SU-DHL-6 (cell line): ENCODE results near the gene HMCN2.

Source experiments
- H2AFZ ChIP-seq: fragments of 200-600 bp; sonication (generic); 2 replicates; pipeline ENCODE4 v1.6.1; 2014; ENCODE audit warnings: low read depth, mild to moderate bottlenecking, moderate library complexity, mixed read lengths, antibody characterized with exemption, low read length; ENCODE audit not compliant: severe bottlenecking
- H3F3A ChIP-seq: fragments of 200-600 bp; shearing (Covaris generic); 2 replicates; pipeline ENCODE4 v1.6.0; 2016; ENCODE audit warnings: antibody characterized with exemption, mild to moderate bottlenecking; ENCODE audit not compliant: insufficient read depth
- H3K27ac ChIP-seq: fragments of 200-600 bp; sonication (generic); 2 replicates; pipeline ENCODE4 v1.5.1; 2016; ENCODE audit warnings: low read depth, mild to moderate bottlenecking, low read length, moderate library complexity, mixed read lengths
- H3K27me3 ChIP-seq: fragments of 200-600 bp; sonication (generic), shearing (Covaris generic); 2 replicates; pipeline ENCODE4 v1.6.0; 2014; ENCODE audit warnings: mild to moderate bottlenecking, low read length
- H3K36me3 ChIP-seq: fragments of 200-600 bp; sonication (generic); 2 replicates; pipeline ENCODE4 v1.6.1; 2014; ENCODE audit warnings: mild to moderate bottlenecking, low read length, mixed read lengths
- H3K4me2 ChIP-seq: fragments of 300-600, 200-600 bp; shearing (Covaris generic), sonication (generic); 2 replicates; pipeline ENCODE4 v1.6.0; 2014; ENCODE audit warnings: low read length, low read depth, mild to moderate bottlenecking; ENCODE audit not compliant: poor library complexity, severe bottlenecking
- H3K4me3 ChIP-seq: fragments of 200-600 bp; sonication (generic); 2 replicates; pipeline ENCODE4 v1.5.1; 2014; ENCODE audit warnings: antibody characterized with exemption, low read length, mild to moderate bottlenecking, mixed read lengths; ENCODE audit not compliant: insufficient read depth, poor library complexity, severe bottlenecking
- H3K79me2 ChIP-seq: fragments of 200-600 bp; sonication (generic); 2 replicates; pipeline ENCODE4 v1.6.1; 2014; ENCODE audit warnings: mild to moderate bottlenecking, low read length, moderate library complexity; ENCODE audit not compliant: insufficient read depth
- H3K9ac ChIP-seq: fragments of 200-600 bp; sonication (generic); 2 replicates; pipeline ENCODE4 v1.7.0; 2014; ENCODE audit warnings: mild to moderate bottlenecking, low read length
- H3K9me2 ChIP-seq: fragments of 200-600 bp; sonication (generic); replicated peaks from 2 replicates; pipeline ENCODE4 v1.6.1; 2014; ENCODE audit warnings: low read length; ENCODE audit not compliant: insufficient read depth
- H3K9me3 ChIP-seq: fragments of 200-600 bp; sonication (generic); 2 replicates; pipeline ENCODE4 v1.6.1; 2014; ENCODE audit warnings: low read length, mixed read lengths; ENCODE audit not compliant: insufficient read depth
- H4K20me1 ChIP-seq: fragments of 200-600 bp; sonication (generic); 2 replicates; pipeline ENCODE4 v1.6.1; 2014; ENCODE audit warnings: low read depth, mild to moderate bottlenecking, antibody characterized with exemption, low read length, moderate library complexity, mixed read lengths
- EZH2phosphoT487 ChIP-seq: fragments of 200-600 bp; sonication (generic), shearing (Covaris generic); conservative IDR thresholded peaks from 2 replicates; pipeline ENCODE4 v1.6.1; 2018; ENCODE audit warnings: mild to moderate bottlenecking, antibody characterized with exemption, low read length, moderate library complexity, mixed read lengths
- TF ChIP-seq, protein P1 (sequence below): fragments of 200-600 bp; sonication (generic); IDR thresholded peaks from one replicate; pipeline ENCODE4 v1.5.1; 2017; ENCODE audit warnings: antibody characterized with exemption, mild to moderate bottlenecking, low read length, moderate library complexity; ENCODE audit not compliant: insufficient read depth, poor library complexity, severe bottlenecking

HMCN2 gene

GRCh38 chr9:130405657-130406257 is 140.2 kb downstream of the HMCN2 start:
- H2AFZ ChIP-seq: no peak overlapping the region
- no peak overlapping the region for H3K27ac ChIP-seq
- no peaks in the 10 kb centered on the region for H3K27me3 ChIP-seq
- no peaks in the 10 kb centered on the region for H3K79me2 ChIP-seq
- no peaks in the 10 kb centered on the region for H3F3A ChIP-seq
- H3K9me2 ChIP-seq: no peaks in the 10 kb centered on the region
- no peaks in the 10 kb centered on the region for H3K9me3 ChIP-seq
- TF ChIP-seq EZH2phosphoT487: no peak
- TF ChIP-seq, protein P1, sequence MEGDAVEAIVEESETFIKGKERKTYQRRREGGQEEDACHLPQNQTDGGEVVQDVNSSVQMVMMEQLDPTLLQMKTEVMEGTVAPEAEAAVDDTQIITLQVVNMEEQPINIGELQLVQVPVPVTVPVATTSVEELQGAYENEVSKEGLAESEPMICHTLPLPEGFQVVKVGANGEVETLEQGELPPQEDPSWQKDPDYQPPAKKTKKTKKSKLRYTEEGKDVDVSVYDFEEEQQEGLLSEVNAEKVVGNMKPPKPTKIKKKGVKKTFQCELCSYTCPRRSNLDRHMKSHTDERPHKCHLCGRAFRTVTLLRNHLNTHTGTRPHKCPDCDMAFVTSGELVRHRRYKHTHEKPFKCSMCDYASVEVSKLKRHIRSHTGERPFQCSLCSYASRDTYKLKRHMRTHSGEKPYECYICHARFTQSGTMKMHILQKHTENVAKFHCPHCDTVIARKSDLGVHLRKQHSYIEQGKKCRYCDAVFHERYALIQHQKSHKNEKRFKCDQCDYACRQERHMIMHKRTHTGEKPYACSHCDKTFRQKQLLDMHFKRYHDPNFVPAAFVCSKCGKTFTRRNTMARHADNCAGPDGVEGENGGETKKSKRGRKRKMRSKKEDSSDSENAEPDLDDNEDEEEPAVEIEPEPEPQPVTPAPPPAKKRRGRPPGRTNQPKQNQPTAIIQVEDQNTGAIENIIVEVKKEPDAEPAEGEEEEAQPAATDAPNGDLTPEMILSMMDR: no peak
- no peak overlapping the region for H3K4me2 ChIP-seq
- no peaks in the 10 kb centered on the region for H3K36me3 ChIP-seq
- H3K9ac ChIP-seq: no peak overlapping the region
- H4K20me1 ChIP-seq: no peaks in the 10 kb centered on the region
- H3K4me3 ChIP-seq: no peak overlapping the region

GRCh38 chr9:130406278-130406895 is 140.8 kb downstream of the HMCN2 start:
- H4K20me1 ChIP-seq: no peaks in the 10 kb centered on the region
- H3K27me3 ChIP-seq: no peaks in the 10 kb centered on the region
- H3K9ac ChIP-seq: no peak overlapping the region
- H3K9me2 ChIP-seq: no peaks in the 10 kb centered on the region
- no peak overlapping the region for H3K27ac ChIP-seq
- H3K4me3 ChIP-seq: no peak overlapping the region
- no peak overlapping the region for H3K4me2 ChIP-seq
- H2AFZ ChIP-seq: no peak overlapping the region
- TF ChIP-seq EZH2phosphoT487: no peak
- TF ChIP-seq, protein P1: no peak
- no peaks in the 10 kb centered on the region for H3K9me3 ChIP-seq
- H3K36me3 ChIP-seq: no peaks in the 10 kb centered on the region
- no peaks in the 10 kb centered on the region for H3K79me2 ChIP-seq
- no peaks in the 10 kb centered on the region for H3F3A ChIP-seq

GRCh38 chr9:130407916-130408663 is 142.5 kb downstream of the HMCN2 start:
- no peak overlapping the region for H3K4me3 ChIP-seq
- TF ChIP-seq, protein P1: no peak
- TF ChIP-seq EZH2phosphoT487: no peak
- no peaks in the 10 kb centered on the region for H4K20me1 ChIP-seq
- no peaks in the 10 kb centered on the region for H3K27me3 ChIP-seq
- H3K9ac ChIP-seq: no peak overlapping the region
- no peaks in the 10 kb centered on the region for H3K36me3 ChIP-seq
- H3K4me2 ChIP-seq: no peak overlapping the region
- H3F3A ChIP-seq: no peaks in the 10 kb centered on the region
- H3K9me2 ChIP-seq: no peaks in the 10 kb centered on the region
- H3K9me3 ChIP-seq: no peaks in the 10 kb centered on the region
- no peak overlapping the region for H2AFZ ChIP-seq
- H3K27ac ChIP-seq: no peak overlapping the region
- H3K79me2 ChIP-seq: no peaks in the 10 kb centered on the region
